GM18517 (cell line): ENCODE data around the gene MYADML2.
A peak's percentile ranks its signal among the peaks of the same experiment; 100 is the strongest.

Experiments
- ATAC-seq: cut with Tn5 transposase; IDR thresholded peaks from one replicate; pipeline ENCODE4 v1.9.1; 2021; ENCODE audit warnings: mild to moderate bottlenecking, moderate library complexity; ENCODE audit not compliant: unreplicated experiment

MYADML2 gene

GRCh38 chr17:81912441-81913309 is 34.4 kb downstream of the MYADML2 start:
- no peak for ATAC-seq

- ATAC-seq, result no peak
Measured at GRCh38 chr17:81911969-81912368, 35.1 kb downstream of the MYADML2 start.

- ATAC-seq, result peak; percentile 43
Measured at GRCh38 chr17:81911277-81911961, 35.6 kb downstream of the MYADML2 start, which contains the start of gene PCYT2. Gene PCYT2, minus strand, starts transcription at chr17:81911399. Its CDS starts 44 bp downstream, at chr17:81911355.

GRCh38 chr17:81910840-81911276 is 36.2 kb downstream of the MYADML2 start:
- ATAC-seq, result peak; percentile 38

- ATAC-seq, result no peak
Measured at GRCh38 chr17:81909966-81910839, 36.8 kb downstream of the MYADML2 start.

GRCh38 chr17:81909231-81909630 is 37.8 kb downstream of the MYADML2 start:
- no peak for ATAC-seq

- ATAC-seq, result no peak
Measured at GRCh38 chr17:81908793-81909192, 38.2 kb downstream of the MYADML2 start.

- ATAC-seq, result no peak
Measured at GRCh38 chr17:81907219-81908145, 39.6 kb downstream of the MYADML2 start.

GRCh38 chr17:81906476-81907218 is 40.4 kb downstream of the MYADML2 start:
- ATAC-seq, result no peak

GRCh38 chr17:81905993-81906392 is 41.0 kb downstream of the MYADML2 start:
- ATAC-seq, result no peak

- ATAC-seq, result no peak
Measured at GRCh38 chr17:81905424-81905875, 41.6 kb downstream of the MYADML2 start.

GRCh38 chr17:81904600-81905423 is 42.2 kb downstream of the MYADML2 start:
- no peak for ATAC-seq

GRCh38 chr17:81903896-81904599 is 43.0 kb downstream of the MYADML2 start:
- no peak for ATAC-seq

GRCh38 chr17:81903415-81903831 is 43.6 kb downstream of the MYADML2 start:
- no peak for ATAC-seq

GRCh38 chr17:81902653-81903414 is 44.2 kb downstream of the MYADML2 start:
- no peak for ATAC-seq

GRCh38 chr17:81902023-81902652 is 44.9 kb downstream of the MYADML2 start, which contains the start of gene NPB:
Gene NPB, plus strand, starts transcription at chr17:81902238. Its CDS starts 40 bp downstream, at chr17:81902278.
- no peak for ATAC-seq
